ENCODE measurements around the gene REEP6.

- no peak for TF ChIP-seq POLR2A (IDR thresholded peaks at IDR 0.05; ENCODE audit: low read depth, low read length)
- TF ChIP-seq POLR2AphosphoS5 (IDR thresholded peaks at IDR 0.05; ENCODE audit: low read depth, low read length): no peak
Observed at GRCh38 chr19:1466461-1467214, 24.3 kb upstream of the REEP6 start.

Measured in GM12892 (cell line).